Caco-2 (cell line): ENCODE results near the gene VPS35. TPM values are rescaled to one million over a fixed set of nuclear protein-coding genes. Genes with fewer than 3 reads are reported as not detected.

Experiments
- BruUV-seq: library from RNA; stranded (reverse); fragments of 400-500 nt; replicated peaks from 2 replicates; lab custom pipeline; 2021; lab: Mats Ljungman, UMichigan
- CTCF ChIA-PET: fragments of 300-600 bp; sonication (Branson Sonifier 250); formaldehyde crosslinking; loops from one replicate; lab custom pipeline; 2022; ENCODE audit warnings: antibody characterized with exemption; lab: Charles Lee
- POLR2A ChIA-PET: fragments of 300-600 bp; sonication (Branson Sonifier 250); formaldehyde crosslinking; loops from one replicate; lab custom pipeline; 2022; ENCODE audit warnings: antibody characterized with exemption; lab: Charles Lee
- DNase-seq, 2 experiments: peaks; one replicate each; pipeline versions ENCODE4 v3.0.0 to v3.0.0-alpha.2; 2020 to 2022
- H3K27me3 ChIP-seq: replicated peaks from 2 replicates; pipeline ENCODE4 v1.6.0; 2011; ENCODE audit warnings: low read length; ENCODE audit not compliant: control insufficient read depth, insufficient read depth
- H3K36me3 ChIP-seq: 2 replicates; pipeline ENCODE4 v1.5.1; 2011; ENCODE audit warnings: low read length; ENCODE audit not compliant: control insufficient read depth, insufficient read depth
- H3K4me1 ChIP-seq: fragments of 250-450 bp; sonication (Bioruptor Pico); 2 replicates; pipeline ENCODE4 v1.5.1; 2020; ENCODE audit warnings: mild to moderate bottlenecking
- H3K4me3 ChIP-seq: 2 replicates; pipeline ENCODE4 v1.5.1; 2011; ENCODE audit warnings: low read depth, mild to moderate bottlenecking, control low read depth, low read length
- H3K9me3 ChIP-seq: fragments of 250-450 bp; sonication (Bioruptor Pico); 2 replicates; pipeline ENCODE4 v1.5.1; 2020; ENCODE audit warnings: mild to moderate bottlenecking, moderate library complexity
- H3K27ac Mint-ChIP-seq: one replicate; pipeline ENCODE4 v1.8.0; 2022; ENCODE audit warnings: mixed read lengths; ENCODE audit not compliant: unreplicated experiment
- H3K27me3 Mint-ChIP-seq: one replicate; pipeline ENCODE4 v1.8.0; 2022; ENCODE audit warnings: mixed read lengths; ENCODE audit not compliant: insufficient read depth, unreplicated experiment
- H3K36me3 Mint-ChIP-seq: one replicate; pipeline ENCODE4 v1.8.0; 2022; ENCODE audit warnings: mild to moderate bottlenecking, mixed read lengths; ENCODE audit not compliant: insufficient read depth, unreplicated experiment
- H3K4me1 Mint-ChIP-seq: one replicate; pipeline ENCODE4 v1.8.0; 2022; ENCODE audit warnings: low read depth, mixed read lengths; ENCODE audit not compliant: unreplicated experiment
- H3K4me3 Mint-ChIP-seq: one replicate; pipeline ENCODE4 v1.8.0; 2022; ENCODE audit warnings: mild to moderate bottlenecking, moderate library complexity, mixed read lengths; ENCODE audit not compliant: unreplicated experiment
- H3K9me3 Mint-ChIP-seq: one replicate; pipeline ENCODE4 v1.8.0; 2022; ENCODE audit warnings: mixed read lengths; ENCODE audit not compliant: unreplicated experiment
- intact Hi-C: fragments of 100-400 bp; cut with micrococcal nuclease; formaldehyde crosslinking; loops from one replicate; pipeline ENCODE4 v1.10.0; 2022; ENCODE audit not compliant: unreplicated experiment
- total RNA-seq: library from RNA; stranded (reverse); gene quantifications from 2 replicates; pipeline ENCODE4 v1.2.3, GENCODE V29; 2022
- TF ChIP-seq, protein P1 (sequence below), 2 experiments: fragments of 200-600 bp in 1 of 2; IDR thresholded peaks; 1 replicate in 1 of 2; 2 replicates in 1 of 2; pipeline versions ENCODE4 v1.5.1 to v1.8.0; 2011 to 2022; ENCODE audit warnings: antibody characterized with exemption in 1 of 2, control low read depth in 1 of 2, inconsistent platforms in 1 of 2, low read depth in 1 of 2, low read length in 1 of 2, mild to moderate bottlenecking in 1 of 2, moderate library complexity in 1 of 2; ENCODE audit not compliant: insufficient read depth in 1 of 2, severe bottlenecking in 1 of 2, unreplicated experiment in 1 of 2

The VPS35 gene
- total RNA-seq, 1 experiment from 2014 or later: 120 TPM

- intact Hi-C loops: no loop called here
- POLR2A ChIA-PET: no interaction called here
- H3K27me3 Mint-ChIP-seq: no peaks in the 10 kb centered on the region
- no peak for DNase-seq
- H3K4me1 Mint-ChIP-seq: no peaks in the 10 kb centered on the region
- Histone ChIP-seq H3K4me3 (no peak overlapping the region), H3K9me3 (no peaks in the 10 kb centered on the region), H3K4me1 (no peaks in the 10 kb centered on the region), H3K27me3 (no peaks in the 10 kb centered on the region), H3K36me3 (no peaks in the 10 kb centered on the region)
- H3K9me3 Mint-ChIP-seq: no peaks in the 10 kb centered on the region
- CTCF ChIA-PET: interaction anchor here (0.5 kb wide), 1 partner anchor 162 kb away, joined by 3 read pairs; no protein-coding TSS in a partner anchor
- BruUV-seq: no TSS peak
- no peak overlapping the region for H3K4me3 Mint-ChIP-seq
- H3K27ac Mint-ChIP-seq: no peak overlapping the region
- TF ChIP-seq, protein P1, sequence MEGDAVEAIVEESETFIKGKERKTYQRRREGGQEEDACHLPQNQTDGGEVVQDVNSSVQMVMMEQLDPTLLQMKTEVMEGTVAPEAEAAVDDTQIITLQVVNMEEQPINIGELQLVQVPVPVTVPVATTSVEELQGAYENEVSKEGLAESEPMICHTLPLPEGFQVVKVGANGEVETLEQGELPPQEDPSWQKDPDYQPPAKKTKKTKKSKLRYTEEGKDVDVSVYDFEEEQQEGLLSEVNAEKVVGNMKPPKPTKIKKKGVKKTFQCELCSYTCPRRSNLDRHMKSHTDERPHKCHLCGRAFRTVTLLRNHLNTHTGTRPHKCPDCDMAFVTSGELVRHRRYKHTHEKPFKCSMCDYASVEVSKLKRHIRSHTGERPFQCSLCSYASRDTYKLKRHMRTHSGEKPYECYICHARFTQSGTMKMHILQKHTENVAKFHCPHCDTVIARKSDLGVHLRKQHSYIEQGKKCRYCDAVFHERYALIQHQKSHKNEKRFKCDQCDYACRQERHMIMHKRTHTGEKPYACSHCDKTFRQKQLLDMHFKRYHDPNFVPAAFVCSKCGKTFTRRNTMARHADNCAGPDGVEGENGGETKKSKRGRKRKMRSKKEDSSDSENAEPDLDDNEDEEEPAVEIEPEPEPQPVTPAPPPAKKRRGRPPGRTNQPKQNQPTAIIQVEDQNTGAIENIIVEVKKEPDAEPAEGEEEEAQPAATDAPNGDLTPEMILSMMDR (IDR thresholded peaks at IDR 0.05; ENCODE audit: insufficient read depth in 1 of 2, low read depth in 1 of 2, low read length in 1 of 2, severe bottlenecking in 1 of 2, unreplicated experiment in 1 of 2): no peak
- no peaks in the 10 kb centered on the region for H3K36me3 Mint-ChIP-seq
These were observed 26.0 kb upstream of the VPS35 start for GRCh38 chr16:46714797-46715591.

GRCh38 chr16:46713634-46714033 is 24.7 kb upstream of the VPS35 start:
- H3K27me3 Mint-ChIP-seq: no peaks in the 10 kb centered on the region
- H3K9me3 Mint-ChIP-seq: no peaks in the 10 kb centered on the region
- H3K27ac Mint-ChIP-seq: no peak overlapping the region
- no peak overlapping the region for H3K4me3 ChIP-seq
- intact Hi-C loops: no loop called here
- H3K36me3 Mint-ChIP-seq: no peaks in the 10 kb centered on the region
- DNase-seq: no peak
- no peaks in the 10 kb centered on the region for H3K36me3 ChIP-seq
- TF ChIP-seq, protein P1 (IDR thresholded peaks at IDR 0.05; ENCODE audit: insufficient read depth in 1 of 2, low read depth in 1 of 2, low read length in 1 of 2, severe bottlenecking in 1 of 2, unreplicated experiment in 1 of 2): no peak
- H3K27me3 ChIP-seq: no peaks in the 10 kb centered on the region
- no peaks in the 10 kb centered on the region for H3K9me3 ChIP-seq
- no TSS peak for BruUV-seq
- no peak overlapping the region for H3K4me3 Mint-ChIP-seq
- H3K4me1 ChIP-seq: no peaks in the 10 kb centered on the region
- POLR2A ChIA-PET: no interaction called here
- H3K4me1 Mint-ChIP-seq: no peaks in the 10 kb centered on the region
- CTCF ChIA-PET: no interaction called here

DNA sequence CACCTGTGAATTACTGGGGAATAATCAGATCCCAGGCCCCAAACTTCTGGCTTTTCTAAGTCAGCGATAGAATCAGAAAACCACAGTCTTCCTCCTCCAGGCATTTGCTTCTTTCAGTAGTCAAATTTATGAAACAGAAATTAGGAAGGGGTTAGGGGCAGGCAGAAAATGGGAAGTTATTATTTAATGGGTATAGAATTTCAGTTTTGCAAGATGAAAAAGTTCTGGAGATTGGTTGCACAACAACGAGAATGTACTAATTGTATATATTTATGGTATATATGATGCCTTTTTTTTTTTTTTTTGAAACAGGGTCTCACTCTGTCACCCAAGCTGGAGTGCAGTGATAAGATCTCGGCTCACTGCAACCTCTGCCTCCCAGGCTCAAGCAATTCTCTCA is 23.9 kb upstream of the VPS35 start:
- Histone ChIP-seq H3K9me3 (no peaks in the 10 kb centered on the region), H3K4me3 (no peak overlapping the region), H3K36me3 (no peaks in the 10 kb centered on the region), H3K27me3 (no peaks in the 10 kb centered on the region), H3K4me1 (no peaks in the 10 kb centered on the region)
- no peaks in the 10 kb centered on the region for H3K36me3 Mint-ChIP-seq
- TF ChIP-seq, protein P1 (IDR thresholded peaks at IDR 0.05; ENCODE audit: insufficient read depth in 1 of 2, low read depth in 1 of 2, low read length in 1 of 2, severe bottlenecking in 1 of 2, unreplicated experiment in 1 of 2): no peak
- H3K27me3 Mint-ChIP-seq: no peaks in the 10 kb centered on the region
- H3K4me1 Mint-ChIP-seq: no peaks in the 10 kb centered on the region
- no peaks in the 10 kb centered on the region for H3K9me3 Mint-ChIP-seq
- DNase-seq: no peak
- intact Hi-C loops: no loop called here
- no peak overlapping the region for H3K4me3 Mint-ChIP-seq
- H3K27ac Mint-ChIP-seq: no peak overlapping the region
- ChIA-PET POLR2A (no interaction called here), CTCF (no interaction called here)
- BruUV-seq: no TSS peak
